Activated naive CD8-positive, alpha-beta T cell treated with anti-CD3 and anti-CD28 coated beads for 36 hours (primary cell): Measurements from ENCODE around the gene GORAB. TPM values are rescaled to one million over a fixed set of nuclear protein-coding genes. Genes with fewer than 3 reads are reported as not detected.

Experiments used
- DNase-seq: peaks from one replicate; pipeline ENCODE4 v3.0.0; 2021
- H3K27ac Mint-ChIP-seq: one replicate; pipeline ENCODE4 v1.8.0; 2022; ENCODE audit warnings: mild to moderate bottlenecking, moderate library complexity, mixed read lengths
- H3K27me3 Mint-ChIP-seq: one replicate; pipeline ENCODE4 v1.8.0; 2022; ENCODE audit warnings: mild to moderate bottlenecking, mixed read lengths
- H3K36me3 Mint-ChIP-seq: one replicate; pipeline ENCODE4 v1.8.0; 2021; ENCODE audit warnings: mild to moderate bottlenecking, mixed read lengths
- H3K4me1 Mint-ChIP-seq: one replicate; pipeline ENCODE4 v1.8.0; 2021; ENCODE audit warnings: mixed read lengths
- H3K4me3 Mint-ChIP-seq: one replicate; pipeline ENCODE4 v1.8.0; 2022; ENCODE audit warnings: mild to moderate bottlenecking, moderate library complexity, mixed read lengths
- H3K9me3 Mint-ChIP-seq: one replicate; pipeline ENCODE4 v1.8.0; 2022; ENCODE audit warnings: mixed read lengths
- total RNA-seq, 2 experiments: library from RNA; stranded (reverse); gene quantifications; one replicate each; pipeline ENCODE4 v1.2.3, GENCODE V29; 2021

Gene GORAB
- total RNA-seq, 2 experiments from 2014 or later: 11.4 to 13.6 TPM

DNA sequence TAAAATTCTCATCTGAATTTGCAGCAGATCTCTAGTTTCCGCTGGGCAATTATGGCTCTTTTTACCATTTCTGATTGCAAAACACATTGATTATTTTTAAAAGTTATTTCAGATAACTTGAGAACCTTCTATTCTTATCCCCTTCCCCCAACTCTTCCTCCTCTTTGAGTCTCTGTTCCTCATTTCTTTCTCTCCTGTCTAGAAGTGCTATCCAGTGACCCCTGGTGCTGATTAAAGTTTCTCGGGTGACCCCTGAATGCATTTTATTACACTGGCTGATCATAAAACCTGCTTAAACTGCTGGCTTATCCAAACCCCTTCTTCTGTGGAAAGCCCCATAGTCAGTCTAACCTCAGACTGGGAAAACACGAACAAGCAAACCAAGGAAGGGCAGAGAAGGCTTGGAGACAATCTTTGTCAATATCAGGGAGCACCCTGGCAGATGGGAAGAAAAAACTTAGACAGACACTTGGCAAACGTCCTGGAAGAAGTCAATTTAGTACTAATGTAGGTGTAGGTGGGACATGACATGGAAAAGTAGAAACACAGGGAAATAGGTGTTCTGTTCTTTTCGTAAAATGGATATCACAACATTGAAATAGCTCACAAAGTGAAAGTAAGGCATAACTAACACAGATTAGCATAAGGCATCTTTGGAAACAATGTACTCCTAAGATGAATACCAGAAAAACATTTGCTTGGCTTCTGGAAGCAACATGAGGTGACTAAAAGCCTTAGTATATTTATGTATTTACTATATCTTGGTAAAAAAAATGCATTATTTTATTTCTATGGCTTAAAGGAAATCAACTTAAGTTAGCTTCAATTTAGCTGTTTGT is 61.4 kb downstream of the GORAB start:
- Mint-ChIP-seq H3K4me3 (no peak overlapping the region), H3K9me3 (peaks cover 17% of the 10 kb centered on the region), H3K36me3 (no peaks in the 10 kb centered on the region), H3K27ac (no peak overlapping the region), H3K27me3 (peaks cover 48% of the 10 kb centered on the region), H3K4me1 (no peaks in the 10 kb centered on the region)
- DNase-seq: no peak

DNA sequence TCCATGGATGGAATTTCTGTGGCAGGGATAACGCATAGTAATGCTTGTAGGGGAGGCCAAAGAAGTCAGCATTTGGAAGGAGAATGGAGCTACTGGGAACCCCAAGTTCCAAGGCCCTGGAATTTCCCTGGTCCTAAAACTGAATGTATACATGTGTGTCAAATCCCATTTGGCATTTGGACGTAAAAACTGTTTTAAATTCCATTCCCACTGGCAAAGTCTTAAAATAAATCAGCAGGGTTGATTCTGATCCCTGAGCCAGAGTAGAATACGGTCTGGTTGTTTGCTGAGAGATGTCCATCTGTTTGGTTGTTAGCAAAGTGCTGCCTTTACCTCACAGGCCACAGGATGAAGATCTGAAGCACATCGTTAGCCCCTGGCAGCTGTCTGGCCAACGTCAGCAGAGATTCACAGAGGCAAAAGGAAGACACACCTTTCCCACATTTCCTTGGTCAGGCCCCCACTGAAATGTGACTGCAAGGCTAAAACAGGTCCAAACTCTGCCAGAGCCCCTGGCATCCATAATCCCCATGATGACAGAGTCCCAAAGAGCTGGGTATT is 62.2 kb downstream of the GORAB start:
- no peak overlapping the region for H3K27ac Mint-ChIP-seq

DNA sequence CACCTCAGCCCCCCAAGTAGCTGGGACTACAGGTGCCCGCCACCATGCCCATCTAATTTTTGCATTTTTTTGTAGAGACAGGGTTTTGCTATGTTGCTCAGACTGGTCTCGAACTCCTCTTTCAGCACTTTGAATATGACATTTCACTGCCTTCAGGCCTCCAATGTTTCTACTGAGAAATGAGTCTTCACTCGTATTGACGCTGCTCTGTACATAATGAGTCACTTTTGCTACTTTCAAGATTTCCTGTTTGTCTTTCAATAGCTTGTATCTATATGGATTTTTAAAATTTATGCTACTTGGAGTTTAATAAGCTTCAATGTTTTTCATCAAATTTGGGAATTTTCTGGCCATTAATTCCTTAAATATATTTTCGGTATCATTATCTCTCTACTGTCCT is 64.7 kb downstream of the GORAB start:
- no peak for DNase-seq
- Mint-ChIP-seq H3K27me3 (peaks cover 29% of the 10 kb centered on the region), H3K36me3 (no peaks in the 10 kb centered on the region), H3K9me3 (peaks cover 22% of the 10 kb centered on the region), H3K4me3 (no peak overlapping the region), H3K4me1 (no peaks in the 10 kb centered on the region), H3K27ac (no peak overlapping the region)

More for the DNA sequence above, 62.2 kb downstream of the GORAB start:
- Mint-ChIP-seq H3K9me3 (peaks cover 18% of the 10 kb centered on the region), H3K36me3 (no peaks in the 10 kb centered on the region), H3K4me1 (no peaks in the 10 kb centered on the region), H3K4me3 (no peak overlapping the region), H3K27me3 (peaks cover 44% of the 10 kb centered on the region)
- no peak for DNase-seq

DNA sequence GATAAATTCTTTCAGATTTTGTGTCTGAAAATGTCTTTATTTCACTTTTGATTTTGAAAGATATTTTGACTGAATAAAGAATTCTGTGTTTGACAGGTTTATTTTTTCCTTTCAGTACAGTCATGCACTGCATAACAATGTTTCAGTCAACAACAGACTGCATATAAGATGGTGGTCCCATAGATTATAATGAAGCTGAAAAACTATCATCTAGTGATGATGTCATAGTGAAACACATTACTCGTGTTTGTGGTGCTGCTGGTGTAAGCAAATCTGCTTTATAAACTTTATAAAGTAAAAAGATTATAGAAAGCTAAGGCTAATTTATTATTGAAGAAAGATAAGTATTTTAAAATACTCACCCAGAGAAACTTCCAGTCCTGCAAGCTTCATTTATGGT is 66.7 kb downstream of the GORAB start:
- H3K27ac Mint-ChIP-seq: no peak overlapping the region
- H3K4me3 Mint-ChIP-seq: no peak overlapping the region
- no peak for DNase-seq
- peaks cover 14% of the 10 kb centered on the region for H3K27me3 Mint-ChIP-seq
- H3K36me3 Mint-ChIP-seq: no peaks in the 10 kb centered on the region
- H3K9me3 Mint-ChIP-seq: peaks cover 33% of the 10 kb centered on the region
- no peaks in the 10 kb centered on the region for H3K4me1 Mint-ChIP-seq

DNA sequence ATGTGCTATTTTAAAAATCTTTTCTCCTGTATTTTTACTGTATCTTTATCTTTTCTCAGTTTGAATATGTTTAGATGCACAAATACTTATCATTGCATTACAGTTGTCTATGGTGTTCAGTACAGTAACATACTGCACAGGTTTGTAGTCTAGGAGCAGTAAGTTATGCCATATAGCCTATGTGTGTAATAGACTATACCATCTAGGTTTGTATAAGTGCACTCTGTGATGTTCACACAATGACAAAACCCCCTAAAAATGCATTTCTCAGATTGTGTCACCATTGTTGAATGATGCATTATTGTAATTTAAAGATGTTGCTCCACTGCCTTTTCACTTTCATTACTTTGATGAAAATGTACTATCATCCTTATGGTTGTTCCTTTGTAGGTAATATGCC is 67.1 kb downstream of the GORAB start:
- peaks cover 33% of the 10 kb centered on the region for H3K9me3 Mint-ChIP-seq
- no peak for DNase-seq
- no peak overlapping the region for H3K27ac Mint-ChIP-seq
- H3K4me3 Mint-ChIP-seq: no peak overlapping the region
- no peaks in the 10 kb centered on the region for H3K36me3 Mint-ChIP-seq
- H3K27me3 Mint-ChIP-seq: peaks cover 14% of the 10 kb centered on the region
- H3K4me1 Mint-ChIP-seq: no peaks in the 10 kb centered on the region

DNA sequence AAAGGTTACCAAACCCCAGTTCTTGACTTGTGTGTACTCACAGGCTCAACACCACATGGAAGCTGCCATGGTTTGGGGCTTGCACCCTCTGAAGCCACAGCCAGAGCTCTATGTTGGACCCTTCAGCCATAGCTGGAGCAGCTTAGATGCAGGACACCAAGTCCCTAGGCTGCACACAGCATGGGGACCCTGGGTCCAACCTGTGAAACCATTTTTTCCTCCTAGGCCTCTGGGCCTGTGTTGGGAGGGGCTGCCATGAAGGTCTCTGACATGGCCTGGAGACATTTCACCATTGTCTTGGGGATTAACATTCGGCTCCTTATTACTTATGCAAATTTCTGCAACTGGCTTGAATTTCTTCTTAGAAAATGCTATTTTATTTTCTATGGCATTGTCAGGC is 69.9 kb downstream of the GORAB start:
- Mint-ChIP-seq H3K4me3 (no peak overlapping the region), H3K9me3 (peaks cover 25% of the 10 kb centered on the region), H3K4me1 (no peaks in the 10 kb centered on the region), H3K27me3 (peaks cover 14% of the 10 kb centered on the region), H3K36me3 (no peaks in the 10 kb centered on the region), H3K27ac (no peak overlapping the region)
- DNase-seq: no peak

Other genes starting within 250 kb of the GORAB start
- not detected for gene PRRX1, start 132.0 kb downstream of the GORAB start, total RNA-seq